GM18868 (cell line): ENCODE data around the gene HSF2BP.
"Not testable (repeated sequence)": the region's sequence is repeated elsewhere in the genome, so short reads cannot be mapped to it uniquely, and the experiment has no call there.

Experiments used
- ATAC-seq: cut with Tn5 transposase; IDR thresholded peaks from one replicate; pipeline ENCODE4 v1.9.1; 2021; ENCODE audit warnings: mild to moderate bottlenecking, moderate library complexity; ENCODE audit not compliant: unreplicated experiment

The HSF2BP gene

DNA sequence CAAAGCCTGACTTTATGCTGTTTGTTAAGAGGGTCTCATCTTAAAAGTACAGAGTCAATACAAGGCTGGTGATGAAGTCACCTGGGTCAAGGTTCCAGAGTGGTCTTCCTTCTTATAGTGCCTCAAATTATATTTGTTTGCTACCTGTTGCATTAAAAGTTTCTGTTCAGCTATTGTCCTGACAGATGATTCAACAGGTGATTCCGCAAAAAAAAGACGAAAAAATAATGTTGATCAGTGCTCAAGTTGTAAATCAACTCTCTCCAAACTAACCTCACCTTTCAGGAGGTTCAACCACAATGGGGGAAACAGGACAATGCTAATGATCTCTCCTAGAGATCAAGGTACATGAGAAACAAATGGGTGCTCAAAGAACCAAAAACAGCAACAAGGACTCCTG is 35.7 kb downstream of the HSF2BP start:
- ATAC-seq, result no peak

DNA sequence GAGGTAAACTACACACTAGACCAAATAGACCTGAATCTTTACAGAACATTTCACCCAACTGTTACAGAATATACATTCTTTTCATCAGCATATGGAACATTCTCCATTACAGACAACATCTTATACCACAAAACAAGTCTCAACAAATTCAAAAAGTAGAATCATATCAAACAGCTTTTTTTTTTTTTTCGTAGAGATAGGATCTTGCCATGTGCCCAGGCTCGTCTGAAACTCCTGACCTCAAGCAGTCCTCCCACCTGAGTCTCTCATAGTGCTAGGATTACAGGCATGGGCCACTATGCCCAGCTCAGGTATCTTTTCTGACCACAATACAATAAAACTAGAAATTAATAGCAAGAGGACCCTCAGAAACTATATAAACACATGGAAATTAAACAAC is 36.5 kb downstream of the HSF2BP start:
- ATAC-seq, result no peak

DNA sequence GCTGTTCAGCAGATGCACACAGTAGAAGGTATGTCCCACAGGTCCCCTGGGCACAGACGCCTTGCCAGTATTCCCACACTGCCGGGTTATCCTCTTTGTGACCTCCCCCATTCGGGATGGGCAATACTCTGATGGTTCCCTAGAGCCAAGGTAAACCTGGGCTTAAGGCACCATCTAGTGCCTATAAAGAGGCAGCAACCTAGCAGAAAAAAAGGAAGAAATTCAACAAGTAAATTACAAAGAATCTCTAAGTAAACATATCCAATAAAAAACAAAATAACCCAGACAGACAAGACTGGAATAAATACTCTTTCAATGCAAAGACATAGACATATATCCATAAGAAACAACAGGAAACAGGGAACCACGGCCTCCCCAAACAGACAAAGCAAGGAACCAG is 39.4 kb downstream of the HSF2BP start:
- no peak for ATAC-seq

DNA sequence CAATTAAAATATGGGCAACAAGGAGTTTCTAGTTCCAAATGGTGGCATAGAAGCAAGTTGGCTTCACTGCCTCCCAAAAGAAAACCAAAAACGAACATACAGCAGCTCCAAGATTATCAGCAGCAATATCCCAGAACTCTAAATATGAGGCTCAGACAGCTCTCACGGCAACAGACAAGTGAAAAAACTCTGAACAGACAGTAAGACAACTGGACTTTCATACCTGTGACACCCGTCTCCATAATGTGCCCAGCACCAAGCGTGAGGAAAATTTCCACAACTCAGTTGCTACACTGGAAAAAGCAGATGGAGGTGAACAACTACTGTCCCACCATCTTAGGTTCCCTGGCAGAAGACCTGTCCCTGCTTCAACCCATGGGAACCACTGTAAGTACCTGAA is 39.9 kb downstream of the HSF2BP start:
- ATAC-seq, result no peak

DNA sequence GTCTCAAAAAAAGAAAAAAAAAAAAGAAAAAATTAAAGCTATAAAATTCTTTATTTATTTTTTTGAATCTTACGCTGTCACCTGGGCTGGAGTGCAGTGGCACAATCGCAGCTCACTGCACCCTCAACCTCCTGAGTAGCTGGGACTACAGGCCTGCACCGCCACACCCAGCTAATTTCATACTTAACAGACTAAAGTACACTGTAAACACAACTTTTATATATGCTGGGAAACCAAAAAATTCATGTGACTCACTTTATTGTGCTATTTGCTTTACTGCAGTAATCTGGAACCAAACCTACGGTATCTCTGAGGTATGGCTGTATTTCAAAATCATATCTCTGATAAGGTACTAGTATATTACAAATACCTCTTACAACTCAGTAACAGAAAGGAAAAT is 40.3 kb downstream of the HSF2BP start:
- ATAC-seq, result no peak

DNA sequence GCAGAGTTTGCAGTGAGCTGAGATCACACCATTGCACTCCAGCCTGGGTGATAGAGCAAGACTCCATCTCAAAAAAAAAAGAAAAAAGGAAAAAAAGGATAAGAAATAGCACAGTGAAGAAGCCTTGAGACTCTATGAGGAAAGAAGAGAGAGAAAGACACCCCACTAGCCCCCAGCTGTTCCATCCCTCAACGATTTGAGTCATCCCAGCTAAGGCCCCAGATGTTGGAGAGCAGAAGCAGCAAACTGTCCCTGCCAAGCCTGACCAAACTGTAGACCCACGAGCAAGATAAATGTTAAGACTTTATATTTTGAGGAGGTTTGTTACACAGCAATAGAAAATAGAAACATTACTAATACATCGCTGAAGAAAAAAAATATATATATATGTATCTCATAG is 42.4 kb downstream of the HSF2BP start:
- not testable (repeated sequence) for ATAC-seq

DNA sequence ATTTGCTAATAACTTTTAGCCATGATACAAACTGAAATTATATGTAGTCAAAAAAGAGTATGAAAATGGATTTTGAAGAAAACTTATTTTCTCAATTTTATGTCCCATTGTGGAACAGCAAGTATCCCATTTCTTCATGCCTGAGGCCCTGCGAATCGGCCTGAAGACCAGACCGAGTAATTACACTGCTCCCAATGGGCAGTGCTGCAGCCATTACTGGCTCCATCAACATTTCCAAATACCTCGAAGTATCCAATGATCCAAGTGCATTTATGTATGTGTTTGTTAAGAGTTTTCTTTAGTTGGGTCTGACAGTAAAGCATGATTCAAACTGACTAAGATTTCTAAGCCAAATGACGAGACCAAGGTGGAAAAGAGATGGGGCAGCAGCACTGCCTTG is 44.4 kb downstream of the HSF2BP start:
- no peak for ATAC-seq

DNA sequence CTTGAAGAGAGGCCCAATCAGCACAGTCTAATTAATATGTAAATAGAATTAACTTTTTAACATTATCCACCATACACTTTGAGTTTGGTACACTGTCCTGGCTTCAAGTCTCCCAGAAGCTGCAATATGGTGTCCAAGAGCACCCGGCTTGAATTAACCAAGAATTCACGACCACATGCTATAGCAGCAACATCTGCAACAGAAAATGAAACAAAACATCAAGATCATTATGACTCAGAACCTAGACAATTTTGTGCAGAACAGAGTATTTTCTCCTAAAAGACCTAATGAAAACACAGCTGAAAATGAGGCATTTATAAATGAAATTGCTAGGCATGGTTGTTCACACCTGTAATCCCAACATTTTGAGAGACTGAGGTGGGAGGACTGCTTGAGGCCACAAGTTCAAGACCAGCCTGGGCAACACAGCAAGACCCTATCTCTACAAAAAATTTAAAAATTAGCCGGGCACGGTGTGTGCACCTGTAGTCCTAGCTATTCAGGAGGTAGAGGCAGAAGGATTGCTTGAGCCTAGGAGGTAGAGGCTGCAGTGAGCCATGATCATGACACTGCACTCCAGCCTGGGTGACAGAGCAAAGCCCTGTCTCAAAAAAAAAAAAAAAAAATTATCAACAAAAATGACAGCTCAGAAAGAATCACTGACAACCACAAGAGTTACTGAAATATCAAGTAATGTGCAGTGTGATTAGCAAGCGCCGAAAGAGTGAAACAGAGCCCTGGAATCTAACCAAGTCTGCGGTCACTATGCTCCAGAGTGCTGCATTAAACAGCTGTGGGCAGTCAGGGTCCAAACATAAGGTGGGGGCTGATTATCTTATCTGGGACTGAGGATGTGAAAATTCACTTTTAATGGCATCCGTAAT is 45.3 kb downstream of the HSF2BP start:
- ATAC-seq, result no peak

DNA sequence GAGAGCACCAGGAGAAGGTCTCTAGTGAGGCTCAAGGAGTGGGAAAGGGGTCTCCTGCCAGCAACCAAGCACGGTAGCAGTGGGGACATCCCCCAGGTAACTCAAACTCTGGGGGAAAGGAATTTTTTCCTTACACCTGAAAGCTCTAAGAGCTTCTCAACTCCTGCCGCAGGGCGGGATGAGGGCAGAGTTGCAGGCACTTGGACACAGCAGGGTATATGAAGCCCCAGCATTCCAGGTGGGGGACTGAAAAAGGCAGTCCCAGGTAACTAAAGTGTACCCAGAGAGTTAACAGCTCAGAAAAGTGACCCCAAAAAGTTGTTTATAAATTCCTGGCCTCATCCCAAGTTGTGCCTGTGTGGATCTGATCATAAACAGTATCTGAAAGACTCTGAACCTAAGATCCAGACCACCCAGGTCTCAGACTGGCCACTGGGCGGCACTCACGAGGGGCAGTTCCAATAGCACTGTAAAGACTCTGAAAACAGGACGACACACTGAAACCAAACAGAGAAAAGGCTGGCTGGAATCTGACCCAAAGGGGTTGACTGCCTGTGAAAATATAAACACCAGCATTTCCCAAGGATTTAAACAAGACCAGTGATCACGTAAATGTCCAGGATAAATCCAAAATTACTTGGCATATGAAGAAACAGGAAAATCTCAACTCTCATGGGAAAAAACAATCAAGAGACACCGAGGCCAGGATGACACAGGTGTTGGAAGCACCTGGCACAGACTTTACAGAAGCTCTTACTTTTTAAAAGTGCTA is 47.5 kb downstream of the HSF2BP start:
- ATAC-seq, result no peak

DNA sequence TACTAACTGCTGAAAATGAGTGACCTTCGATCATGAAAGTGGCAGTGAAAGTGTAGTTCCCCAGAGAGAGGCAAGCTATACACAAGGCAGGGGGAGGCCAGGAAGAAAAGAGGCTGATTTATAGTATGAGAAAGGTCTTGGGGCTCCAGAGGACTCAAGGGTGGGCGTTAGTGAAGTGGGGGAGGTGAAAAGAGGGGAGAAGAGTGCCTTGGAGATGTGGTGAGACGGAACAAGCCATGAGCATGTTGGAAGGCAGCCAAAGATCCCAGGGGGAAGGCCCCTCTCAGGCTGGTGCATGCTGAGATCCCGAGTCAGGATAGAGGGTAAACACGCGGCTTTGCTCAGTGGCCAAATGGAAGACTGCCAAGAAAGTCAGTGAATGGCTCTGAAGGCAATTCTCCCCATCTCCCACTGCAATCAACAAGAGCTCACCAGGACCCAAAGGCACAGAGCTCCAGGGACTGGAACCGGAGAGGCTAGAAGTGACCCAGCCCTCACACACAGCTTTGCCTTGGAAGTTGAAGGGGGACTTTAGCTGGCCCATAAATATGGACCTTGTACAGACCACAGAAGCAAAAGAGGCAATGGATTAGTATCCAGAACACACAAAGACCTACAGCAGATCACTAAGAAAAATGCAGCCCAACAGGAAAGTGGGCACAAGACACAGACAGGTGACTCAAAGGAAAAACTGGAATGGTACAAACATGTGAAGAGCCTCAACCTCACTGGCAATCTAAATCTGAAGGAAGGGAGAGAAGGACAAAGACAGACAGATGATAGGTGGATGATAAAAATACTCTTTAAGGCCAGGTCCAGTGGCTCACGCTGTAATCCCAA is 49.6 kb downstream of the HSF2BP start:
- ATAC-seq, result no peak

DNA sequence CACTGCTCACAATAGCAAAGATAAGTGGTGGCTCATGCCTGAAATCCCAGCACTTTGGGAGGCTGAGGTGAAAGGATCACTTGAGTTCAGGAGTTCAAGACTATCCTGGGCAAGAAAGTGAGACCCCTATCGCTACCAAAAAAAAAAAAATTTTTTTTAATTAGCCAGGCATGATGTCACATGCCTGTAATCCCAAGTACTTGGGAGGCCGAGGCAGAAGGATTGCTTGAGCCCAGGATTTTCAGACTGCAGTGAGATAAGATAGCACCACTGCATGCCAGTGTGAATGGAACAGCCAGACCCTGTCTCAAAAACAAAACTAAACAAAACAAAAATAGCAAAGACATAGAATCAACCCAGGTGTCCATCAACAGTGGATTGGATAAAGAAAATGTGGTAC is 50.6 kb downstream of the HSF2BP start:
- no peak for ATAC-seq

DNA sequence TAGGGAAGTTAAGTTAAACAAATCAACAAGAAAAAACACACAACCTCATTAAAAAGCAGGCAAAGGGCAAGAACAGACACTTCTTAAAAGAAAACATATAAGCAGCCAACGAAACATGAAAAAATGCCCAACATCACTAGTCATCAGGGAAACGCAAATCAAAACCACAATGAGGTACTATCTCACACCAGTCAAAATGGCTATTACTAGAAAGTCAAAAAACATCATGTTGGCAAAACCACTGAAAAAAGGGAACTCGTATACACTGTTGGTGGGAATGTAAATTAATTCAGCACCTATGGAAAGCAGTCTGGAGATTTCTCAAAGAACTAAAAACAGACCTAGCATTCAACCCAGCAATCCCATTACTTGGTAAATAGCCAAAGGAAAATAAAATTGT is 51.1 kb downstream of the HSF2BP start:
- ATAC-seq, result no peak

DNA sequence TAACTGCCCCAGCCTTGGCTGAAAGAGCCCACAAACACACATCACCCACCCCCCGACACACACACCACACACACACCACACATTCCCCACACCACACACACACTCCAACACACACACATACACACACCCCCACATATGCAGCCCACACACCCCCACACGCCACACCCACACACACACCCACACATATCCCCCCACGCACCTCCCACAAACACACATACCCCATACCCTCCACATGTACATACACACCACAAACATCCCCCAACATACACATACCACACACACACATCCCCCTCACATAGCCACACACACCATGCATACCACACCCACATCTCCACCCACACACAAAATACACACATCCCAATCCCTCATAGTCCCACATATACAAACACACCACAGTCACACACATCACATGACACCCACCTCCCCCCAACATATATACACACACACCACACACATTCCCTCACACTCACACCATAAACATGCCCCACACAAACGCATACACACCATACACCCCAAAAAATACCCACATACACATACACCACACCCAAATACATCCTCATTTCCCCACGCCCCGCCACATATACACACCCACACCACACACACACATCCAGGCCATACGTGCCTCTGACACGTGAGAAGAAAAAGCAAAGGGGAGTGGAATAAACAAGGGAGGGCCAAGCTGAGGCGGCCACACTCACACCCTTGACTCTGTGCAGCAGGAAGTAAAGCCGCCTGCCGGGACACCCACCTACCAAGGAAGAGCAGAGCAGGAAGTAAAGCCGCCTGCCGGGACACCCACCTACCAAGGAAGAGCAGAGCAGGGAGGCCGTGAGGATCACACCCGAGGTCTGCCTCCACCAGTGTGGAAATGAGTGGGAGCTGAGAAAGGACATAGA is 53.7 kb downstream of the HSF2BP start:
- ATAC-seq, result no peak

DNA sequence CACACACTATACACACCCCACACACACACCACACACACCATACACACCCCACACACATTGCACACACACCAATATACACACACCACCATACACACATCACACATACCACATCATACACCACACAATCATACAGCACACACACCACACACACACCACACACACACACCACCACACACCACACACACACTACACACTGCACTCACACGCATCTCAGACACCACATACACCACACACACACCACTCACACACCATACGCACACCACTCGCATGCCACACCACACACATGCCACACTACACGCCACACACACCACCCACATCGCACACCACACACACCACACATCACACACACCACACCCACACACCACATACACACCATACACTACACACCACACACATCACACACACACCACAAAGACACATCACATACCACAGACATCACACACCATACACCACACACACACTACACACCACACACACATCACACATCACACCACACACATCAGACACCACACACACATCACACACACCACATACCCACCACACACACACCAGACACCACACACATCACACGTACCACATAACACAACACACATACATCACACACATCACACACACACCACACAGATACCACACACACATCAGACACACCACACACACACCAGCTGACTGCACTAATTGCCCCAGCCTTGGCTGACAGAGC is 54.6 kb downstream of the HSF2BP start:
- ATAC-seq, result no peak

DNA sequence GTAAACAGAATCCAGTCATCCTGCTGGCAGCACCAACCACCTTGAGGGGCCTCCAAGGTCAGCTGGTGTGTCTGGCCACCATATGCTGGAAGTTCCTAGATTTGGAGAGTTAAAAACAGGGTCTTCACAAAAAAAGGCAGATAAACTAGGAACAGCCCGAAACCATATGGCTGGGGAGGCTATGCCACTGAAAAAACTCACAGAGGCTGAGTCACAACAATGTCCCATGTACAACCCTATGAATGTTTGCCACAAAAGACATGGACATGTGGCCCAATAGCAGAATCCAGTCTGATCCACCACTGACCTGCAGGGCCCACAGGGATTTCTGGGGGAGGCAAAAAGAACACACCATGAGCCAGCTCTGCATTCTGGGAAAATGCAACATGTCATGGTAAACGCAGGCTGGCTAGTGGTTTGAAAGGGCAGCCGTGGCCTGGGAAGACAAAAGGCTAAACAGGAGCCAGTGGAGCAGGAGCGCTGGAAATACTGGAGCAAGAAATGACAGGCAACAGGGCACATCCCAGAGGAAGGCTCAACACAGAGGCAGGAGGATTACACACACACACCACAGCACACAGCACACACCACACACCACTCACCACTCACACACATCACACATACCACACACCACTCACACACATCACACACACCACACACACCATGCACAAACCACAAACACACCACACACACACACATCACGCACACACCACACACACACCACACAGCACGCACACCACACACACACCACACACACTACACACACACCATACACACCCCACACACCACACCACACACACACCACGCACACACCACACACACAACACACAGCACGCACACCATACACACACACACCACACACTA is 55.4 kb downstream of the HSF2BP start:
- no peak for ATAC-seq

DNA sequence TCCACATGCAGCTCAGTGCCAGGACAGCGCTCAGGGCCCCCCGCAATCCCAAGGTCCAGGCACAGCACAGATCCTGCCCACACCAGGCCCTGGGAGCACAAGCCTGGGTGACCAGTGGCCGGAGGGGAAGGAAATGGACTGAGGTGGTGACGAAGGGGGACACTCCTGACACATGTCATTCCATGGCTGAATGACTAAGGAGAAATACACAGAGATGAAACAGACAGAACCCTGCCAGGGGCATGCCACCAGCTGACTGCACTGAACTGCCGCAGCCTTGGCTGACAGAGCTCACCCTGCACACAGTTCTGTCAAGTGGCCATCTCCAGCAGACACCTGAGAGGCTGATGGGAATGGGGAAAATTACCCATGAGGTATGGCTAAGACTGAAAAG is 56.1 kb downstream of the HSF2BP start:
- ATAC-seq, result no peak

DNA sequence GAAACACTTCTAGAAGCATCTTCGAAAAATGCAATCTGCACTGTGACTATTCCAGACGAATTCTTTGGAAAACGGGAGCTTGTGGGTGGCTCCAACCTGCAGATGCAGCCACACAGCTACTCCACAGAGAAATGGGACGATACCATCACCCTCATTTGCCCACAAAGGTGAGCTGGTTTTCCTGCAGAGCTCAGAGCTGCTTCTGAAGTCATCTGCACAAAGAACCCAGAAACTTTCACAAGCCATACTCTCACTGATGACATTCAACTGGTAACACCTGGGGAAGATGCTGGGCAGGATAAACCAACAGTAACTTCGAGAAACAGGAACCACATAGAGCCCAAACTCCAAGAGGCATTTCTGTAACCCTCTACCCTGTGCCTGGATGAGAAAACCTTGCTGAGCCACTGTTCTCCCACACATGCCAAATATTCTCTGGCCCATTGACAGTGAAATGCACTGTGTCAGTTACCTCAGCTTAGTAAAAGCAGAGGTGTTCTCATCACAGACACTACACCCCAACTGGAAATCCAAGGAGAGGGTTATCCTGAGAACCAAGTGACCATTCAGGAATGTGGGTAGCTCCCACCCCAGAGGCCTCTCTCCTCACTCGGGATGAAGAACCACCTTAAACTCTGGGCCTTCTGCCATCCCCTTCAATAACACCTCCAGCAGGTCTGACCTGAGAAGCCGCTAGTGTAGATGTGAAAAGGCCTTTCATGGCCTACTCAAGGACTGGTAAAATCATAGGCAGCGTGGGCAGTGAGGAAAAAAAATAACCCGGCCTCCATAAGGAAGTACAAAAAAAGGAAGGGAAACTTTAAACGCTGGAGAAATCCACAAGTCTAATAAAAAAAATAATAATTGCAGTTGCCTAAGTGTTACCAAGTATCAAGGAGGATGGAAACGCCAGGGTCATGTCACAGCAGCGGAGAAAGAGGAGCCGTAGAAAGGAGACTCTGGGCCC is 56.7 kb downstream of the HSF2BP start:
- no peak for ATAC-seq
